HEK293T (cell line): ENCODE data around the gene OAS2.

Experiments
- FOXK2 ChIP-seq: fragments of 450-650 bp; IDR thresholded peaks from 2 replicates; pipeline ENCODE4 v1.6.1; 2016; ENCODE audit warnings: mild to moderate bottlenecking
- ZNF384 ChIP-seq: fragments of 450-650 bp; IDR thresholded peaks from 2 replicates; pipeline ENCODE4 v1.6.1; 2016

DNA sequence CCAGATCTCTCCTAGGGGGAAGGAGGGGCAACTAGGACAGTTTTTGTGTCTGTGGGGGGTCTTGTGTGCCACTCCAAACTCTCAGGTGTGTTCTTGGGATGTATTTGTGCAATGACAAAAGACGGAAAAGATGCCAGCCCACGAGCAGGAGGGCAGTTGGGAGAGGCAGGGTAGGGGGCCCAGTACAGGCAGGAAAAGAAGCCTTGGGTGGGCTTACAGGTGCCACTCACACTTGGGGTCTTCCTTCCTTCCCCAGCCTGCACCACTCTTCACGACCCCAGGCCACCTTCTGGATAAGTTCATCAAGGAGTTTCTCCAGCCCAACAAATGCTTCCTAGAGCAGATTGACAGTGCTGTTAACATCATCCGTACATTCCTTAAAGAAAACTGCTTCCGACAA, 24.4 kb downstream of the OAS2 start:
- TF ChIP-seq FOXK2 (no peak), ZNF384 (no peak)
